Left ventricle myocardium inferior (tissue), 1 donor: ENCODE measurements around the gene MZT2B. TPM values are rescaled to one million over a fixed set of nuclear protein-coding genes. Genes with fewer than 3 reads are reported as not detected.
A peak's percentile ranks its signal among the peaks of the same experiment; 100 is the strongest.
"Not testable (repeated sequence)": the region's sequence is repeated elsewhere in the genome, so short reads cannot be mapped to it uniquely, and the experiment has no call there.

Source experiments
- DNase-seq: peaks from one replicate; pipeline ENCODE4 v3.0.0-alpha.2; 2020
- H3K27ac ChIP-seq: fragments of 200-600 bp; replicated peaks from 2 replicates; pipeline ENCODE4 v1.8.0; 2021
- H3K27me3 ChIP-seq: fragments of 200-600 bp; 2 replicates; pipeline ENCODE4 v1.8.0; 2021; ENCODE audit warnings: low read depth
- H3K36me3 ChIP-seq: fragments of 200-600 bp; 2 replicates; pipeline ENCODE4 v1.8.0; 2021
- H3K4me1 ChIP-seq: fragments of 200-600 bp; 2 replicates; pipeline ENCODE4 v1.8.0; 2021
- H3K4me3 ChIP-seq: fragments of 200-600 bp; 2 replicates; pipeline ENCODE4 v1.8.0; 2021; ENCODE audit warnings: mild to moderate bottlenecking, moderate library complexity
- H3K9me3 ChIP-seq: fragments of 200-600 bp; replicated peaks from 2 replicates; pipeline ENCODE4 v1.8.0; 2021
- CTCF ChIP-seq: fragments of 200-600 bp; IDR thresholded peaks from 2 replicates; pipeline ENCODE4 v1.8.0; 2021; ENCODE audit warnings: antibody characterized with exemption, mild to moderate bottlenecking, borderline replicate concordance
- intact Hi-C: fragments of 100-400 bp; cut with micrococcal nuclease; formaldehyde crosslinking; loops from one replicate; pipeline ENCODE4 v1.11.0; 2022
- total RNA-seq: library from RNA; stranded (reverse); fragmentation: NEBNext Ultra II Directional; extraction: Animal tissue kit (Norgen Biotek cat#: 25700); gene quantifications from one replicate; pipeline ENCODE4 v1.2.1, GENCODE V29; 2021
- donor health status: DM: no; HTN: yes; CAD: no; lungs with severe emphysema.

Gene MZT2B
- total RNA-seq, 1 donor from 2014 or later: 422 TPM

DNA sequence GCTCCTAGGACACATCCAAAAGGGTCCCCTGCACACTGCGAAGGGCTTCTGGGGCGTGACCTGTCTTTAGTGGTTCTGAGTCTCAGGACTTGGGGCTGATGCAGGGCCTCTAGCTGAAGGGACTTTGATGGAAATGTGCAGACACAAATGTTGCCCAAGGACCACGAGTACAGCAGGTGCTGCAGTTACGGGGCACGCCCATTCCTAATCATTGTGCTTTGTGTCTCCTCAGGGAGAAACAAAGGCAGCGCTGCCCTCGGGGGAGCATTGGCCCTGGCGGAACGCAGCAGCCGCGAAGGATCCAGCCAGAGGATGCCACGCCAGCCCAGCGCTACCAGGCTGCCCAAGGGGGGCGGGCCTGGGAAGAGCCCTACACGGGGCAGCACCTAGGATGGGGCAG is 8.2 kb downstream of the MZT2B start:
- H3K4me1 ChIP-seq: peaks cover 5% of the 10 kb centered on the region
- no peak overlapping the region for H3K27ac ChIP-seq
- H3K9me3 ChIP-seq: no peaks in the 10 kb centered on the region
- no peak overlapping the region for H3K4me3 ChIP-seq
- TF ChIP-seq CTCF: no peak
- peaks cover 10% of the 10 kb centered on the region for H3K36me3 ChIP-seq
- intact Hi-C loops: no loop called here
- no peaks in the 10 kb centered on the region for H3K27me3 ChIP-seq
- DNase-seq: no peak

GRCh38 chr2:130191319-130191718 is 9.3 kb downstream of the MZT2B start:
- H3K27me3 ChIP-seq: not testable (repeated sequence)

DNA sequence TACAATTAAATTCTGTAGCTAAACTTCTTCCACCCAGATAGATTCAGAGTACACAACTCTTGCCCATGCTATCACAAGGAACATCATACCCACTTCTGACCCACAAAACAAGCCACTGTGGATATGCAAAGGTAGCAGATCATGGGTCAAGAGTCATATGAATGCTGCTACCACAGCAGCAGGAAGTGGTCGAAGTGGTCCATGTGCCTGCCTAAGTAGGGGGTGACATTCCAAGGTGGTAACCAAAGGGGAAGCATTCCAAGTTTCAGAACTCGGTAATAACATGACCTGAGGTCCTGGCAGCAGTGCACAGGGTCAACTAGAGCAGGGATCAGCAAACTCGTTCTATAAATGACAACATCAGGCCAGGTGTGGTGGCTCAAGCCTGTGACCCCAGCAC is 10.4 kb downstream of the MZT2B start:
- H3K9me3 ChIP-seq, H3K4me1 ChIP-seq, H3K36me3 ChIP-seq, intact Hi-C loops, H3K27ac ChIP-seq, H3K27me3 ChIP-seq, DNase-seq: not testable (repeated sequence)
- peak overlapping the region; percentile 57 for H3K4me3 ChIP-seq

More at GRCh38 chr2:130191319-130191718, 9.3 kb downstream of the MZT2B start:
- H3K4me1 ChIP-seq, intact Hi-C loops, DNase-seq, H3K36me3 ChIP-seq, H3K4me3 ChIP-seq, H3K9me3 ChIP-seq, H3K27ac ChIP-seq: not testable (repeated sequence)

DNA sequence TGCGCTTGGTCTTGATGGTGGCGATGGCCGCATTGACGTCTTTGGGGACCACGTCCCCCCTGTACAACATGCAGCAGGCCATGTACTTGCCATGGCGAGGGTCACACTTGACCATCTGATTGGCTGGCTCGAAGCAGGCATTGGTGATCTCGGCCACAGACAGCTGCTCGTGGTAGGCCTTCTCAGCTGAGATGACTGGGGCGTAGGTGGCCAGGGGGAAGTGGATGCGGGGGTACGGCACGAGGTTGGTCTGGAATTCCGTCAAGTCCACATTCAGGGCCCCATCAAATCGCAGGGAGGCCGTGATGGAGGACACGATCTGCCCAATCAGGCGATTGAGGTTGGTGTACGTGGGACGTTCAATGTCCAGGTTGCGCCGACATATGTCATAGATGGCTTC is 11.8 kb downstream of the MZT2B start:
- H3K36me3 ChIP-seq, intact Hi-C loops, H3K27me3 ChIP-seq, H3K4me1 ChIP-seq, H3K9me3 ChIP-seq, DNase-seq, H3K27ac ChIP-seq: not testable (repeated sequence)
- H3K4me3 ChIP-seq: peak overlapping the region; percentile 57

DNA sequence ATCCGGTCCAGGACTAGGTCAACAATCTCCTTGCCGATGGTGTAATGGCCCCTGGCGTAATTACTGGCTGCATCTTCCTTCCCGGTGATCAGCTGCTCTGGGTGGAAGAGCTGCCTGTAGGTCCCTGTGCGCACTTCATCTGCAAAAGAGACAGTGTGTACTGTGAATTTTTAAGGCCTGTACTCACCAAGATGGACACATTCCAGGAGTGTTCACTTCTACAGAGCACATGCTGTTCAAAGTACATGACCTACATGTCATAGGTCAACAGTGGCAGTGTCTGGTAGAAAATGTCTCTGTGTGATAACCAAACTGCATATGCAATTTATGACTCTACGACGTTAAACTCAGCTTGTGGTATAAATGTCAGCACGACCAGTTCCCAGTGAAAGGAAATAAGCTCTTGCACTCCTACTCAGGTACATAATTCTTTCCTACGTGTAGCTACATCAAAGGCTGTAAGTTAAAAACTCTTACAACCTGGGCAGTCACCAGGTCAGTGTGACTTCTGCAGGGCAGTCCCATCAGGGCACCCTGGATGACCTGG is 13.1 kb downstream of the MZT2B start:
- H3K36me3 ChIP-seq, H3K27me3 ChIP-seq, H3K9me3 ChIP-seq, intact Hi-C loops, H3K4me1 ChIP-seq: not testable (repeated sequence)
- peak overlapping the region; percentile 57 for H3K4me3 ChIP-seq
- H3K27ac ChIP-seq: peak overlapping the region; percentile 93
- peak; percentile 25 for DNase-seq

GRCh38 chr2:130196052-130196451 is 14.0 kb downstream of the MZT2B start:
- peak; percentile 30 for DNase-seq
- intact Hi-C loops, H3K9me3 ChIP-seq, H3K36me3 ChIP-seq, H3K4me1 ChIP-seq, H3K27me3 ChIP-seq: not testable (repeated sequence)
- Histone ChIP-seq H3K4me3 (peak overlapping the region; percentile 40), H3K27ac (peak overlapping the region; percentile 93)

DNA sequence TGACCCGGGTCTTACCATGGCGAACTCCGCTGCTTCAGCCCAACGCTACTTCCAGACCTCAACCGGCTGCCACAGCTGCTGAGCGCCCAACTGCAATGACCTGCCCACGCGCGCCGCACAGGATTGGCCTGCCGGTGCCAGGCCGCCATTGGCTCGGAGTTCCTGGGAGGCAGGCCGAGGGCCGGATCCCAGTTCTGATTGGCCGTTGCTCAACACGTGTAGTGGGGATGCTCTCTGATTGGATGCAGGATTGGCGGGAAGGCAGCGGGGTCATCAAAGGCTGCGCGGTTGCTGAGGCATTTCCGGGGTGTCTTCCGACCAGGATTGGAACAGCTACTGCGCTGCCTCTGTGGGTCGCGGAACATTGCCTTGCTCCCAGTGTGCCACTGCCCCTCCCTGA is 16.3 kb downstream of the MZT2B start, which contains the start of gene TUBA3E:
Gene TUBA3E, minus strand, starts transcription at position 97 of the 400 bp plus-strand sequence. Its CDS starts 79 bp downstream, at position 18.
- DNase-seq: no peak
- H3K36me3 ChIP-seq: no peaks in the 10 kb centered on the region
- no peak for TF ChIP-seq CTCF
- H3K27me3 ChIP-seq: no peaks in the 10 kb centered on the region
- H3K27ac ChIP-seq: no peak within 1 kb of the TSS
- H3K4me3 ChIP-seq: no peak within 1 kb of the TSS
- intact Hi-C loops: no loop called here
- no peaks in the 10 kb centered on the region for H3K9me3 ChIP-seq
- H3K4me1 ChIP-seq: peaks cover 6% of the 10 kb centered on the region

DNA sequence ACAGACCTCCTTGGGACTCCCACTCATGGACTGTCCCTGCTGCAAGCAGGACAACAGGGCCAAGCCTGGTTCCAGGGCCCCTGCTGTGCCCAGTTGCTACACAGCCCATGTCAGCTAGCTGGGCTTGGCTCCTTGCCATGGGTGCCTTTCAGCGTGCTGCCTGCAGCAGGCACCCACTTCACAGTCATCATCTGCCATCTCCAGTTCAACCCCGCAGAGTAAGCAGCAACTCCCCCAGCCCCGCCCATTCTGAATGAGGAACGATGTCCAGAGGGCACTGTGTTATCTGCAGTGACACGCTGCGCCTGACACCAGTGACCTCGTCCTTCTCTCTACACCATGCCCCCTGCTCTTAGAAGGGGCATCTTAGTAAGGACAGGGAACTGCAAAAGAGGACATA is 20.5 kb downstream of the MZT2B start:
- H3K4me3 ChIP-seq, H3K36me3 ChIP-seq, H3K4me1 ChIP-seq, H3K9me3 ChIP-seq, H3K27me3 ChIP-seq, intact Hi-C loops: not testable (repeated sequence)
- peak overlapping the region; percentile 52 for H3K27ac ChIP-seq
- peak; percentile 64 for DNase-seq

GRCh38 chr2:130203150-130203549 is 21.1 kb downstream of the MZT2B start:
- DNase-seq, H3K4me1 ChIP-seq, intact Hi-C loops, H3K9me3 ChIP-seq, H3K27me3 ChIP-seq, H3K4me3 ChIP-seq, H3K36me3 ChIP-seq: not testable (repeated sequence)
- H3K27ac ChIP-seq: peak overlapping the region; percentile 52

GRCh38 chr2:130207051-130207450 is 25.0 kb downstream of the MZT2B start:
- H3K27ac ChIP-seq, H3K4me3 ChIP-seq, intact Hi-C loops, H3K27me3 ChIP-seq, H3K4me1 ChIP-seq, H3K9me3 ChIP-seq, DNase-seq, H3K36me3 ChIP-seq: not testable (repeated sequence)

- H3K4me3 ChIP-seq, H3K9me3 ChIP-seq, H3K4me1 ChIP-seq, DNase-seq, H3K36me3 ChIP-seq, intact Hi-C loops, H3K27ac ChIP-seq: not testable (repeated sequence)
- peaks cover 26% of the 10 kb centered on the region for H3K27me3 ChIP-seq
Measured at GRCh38 chr2:130219147-130219546, 37.1 kb downstream of the MZT2B start.

DNA sequence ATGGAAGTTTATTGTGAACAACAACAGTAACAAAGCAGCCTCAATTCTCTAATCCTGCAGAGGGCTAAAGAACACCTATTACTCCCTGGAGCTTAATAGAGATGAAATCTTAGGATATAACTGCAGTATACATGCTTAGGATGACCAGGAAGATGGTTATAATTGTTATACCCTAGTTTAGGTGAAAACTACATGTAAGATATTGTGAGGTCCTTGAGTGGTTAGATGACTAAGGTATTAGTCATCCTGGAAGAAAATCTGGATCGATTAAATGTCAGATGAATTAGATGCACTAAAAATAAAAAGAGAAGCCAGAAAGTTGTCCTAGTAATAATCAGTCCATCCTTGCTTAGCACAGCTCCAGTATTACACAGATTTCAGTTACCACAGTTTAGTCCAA is 38.4 kb downstream of the MZT2B start:
- not testable (repeated sequence) for H3K36me3 ChIP-seq

More for the DNA sequence above, 38.4 kb downstream of the MZT2B start:
- H3K4me3 ChIP-seq, H3K9me3 ChIP-seq, H3K27ac ChIP-seq, DNase-seq, H3K4me1 ChIP-seq, intact Hi-C loops: not testable (repeated sequence)
- H3K27me3 ChIP-seq: peaks cover 19% of the 10 kb centered on the region
